GM10847 (cell line): ENCODE measurements around the gene ATP6V1G3.

ENCODE experiments used
- POLR2A ChIP-seq: IDR thresholded peaks from 2 replicates; pipeline ENCODE4 v1.6.1; 2011; ENCODE audit not compliant: insufficient read length; ENCODE audit errors: extremely low read depth

ATP6V1G3 gene, protein sequence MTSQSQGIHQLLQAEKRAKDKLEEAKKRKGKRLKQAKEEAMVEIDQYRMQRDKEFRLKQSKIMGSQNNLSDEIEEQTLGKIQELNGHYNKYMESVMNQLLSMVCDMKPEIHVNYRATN

DNA sequence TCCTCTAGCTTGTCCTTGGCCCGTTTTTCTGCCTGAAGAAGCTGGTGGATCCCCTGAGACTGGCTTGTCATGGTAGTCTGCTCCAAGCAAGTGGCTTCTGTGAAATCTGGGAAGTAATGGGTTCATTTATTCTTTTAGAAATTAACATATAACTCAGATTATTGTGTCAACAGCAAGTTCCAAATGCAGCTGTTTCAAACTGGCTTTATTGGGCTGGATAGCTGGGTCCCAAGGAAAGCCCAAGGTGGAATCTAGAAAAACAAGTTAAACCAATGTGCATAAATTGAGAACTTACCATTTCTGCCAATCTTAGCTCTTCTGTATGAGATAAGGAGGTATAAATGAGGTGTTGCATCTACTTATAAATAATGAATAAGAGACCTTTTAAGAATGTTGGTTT is at the start of gene ATP6V1G3:
TSS of gene ATP6V1G3 (minus strand) at position 101 of the 400 bp plus-strand sequence. CDS start at position 71, 30 bp downstream.
- TF ChIP-seq POLR2A: no peak

DNA sequence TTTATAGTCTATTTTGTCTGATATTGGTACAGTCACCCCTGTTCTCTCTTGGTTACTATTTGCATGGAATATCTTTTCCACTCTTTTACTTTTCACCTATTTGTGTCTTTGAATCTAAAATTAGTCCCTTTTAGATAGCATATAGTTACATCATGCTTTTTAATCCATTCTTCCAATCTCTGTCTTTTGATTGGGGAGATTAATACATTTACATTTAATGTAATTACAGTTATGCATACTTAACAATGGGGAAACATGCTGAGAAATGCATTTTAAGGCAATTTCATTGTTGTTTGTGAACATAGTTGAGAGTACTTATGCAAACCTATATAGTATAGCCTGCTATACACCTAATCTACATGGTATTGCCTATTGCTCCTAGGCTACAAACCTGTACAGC is 48.4 kb upstream of the ATP6V1G3 start:
- TF ChIP-seq POLR2A: no peak

DNA sequence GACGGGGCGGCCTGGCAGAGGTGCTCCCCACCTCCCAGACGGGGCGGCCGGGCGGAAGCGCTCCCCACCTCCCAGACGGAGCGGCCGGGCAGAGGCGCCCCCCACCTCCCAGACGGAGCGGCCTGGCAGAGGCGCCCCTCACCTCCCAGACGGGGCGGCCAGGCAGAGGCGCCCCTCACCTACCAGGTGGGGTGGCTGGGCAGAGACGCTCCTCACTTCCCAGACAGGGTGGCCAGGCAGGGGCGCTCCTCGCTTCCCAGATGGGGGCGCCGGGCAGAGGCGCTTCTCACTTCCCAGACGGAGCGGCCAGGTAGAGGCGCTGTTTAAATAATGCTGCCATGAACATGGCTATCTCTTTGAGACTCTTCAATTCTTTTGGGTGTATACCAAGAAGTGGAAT is 43.7 kb upstream of the ATP6V1G3 start:
- no peak for TF ChIP-seq POLR2A

DNA sequence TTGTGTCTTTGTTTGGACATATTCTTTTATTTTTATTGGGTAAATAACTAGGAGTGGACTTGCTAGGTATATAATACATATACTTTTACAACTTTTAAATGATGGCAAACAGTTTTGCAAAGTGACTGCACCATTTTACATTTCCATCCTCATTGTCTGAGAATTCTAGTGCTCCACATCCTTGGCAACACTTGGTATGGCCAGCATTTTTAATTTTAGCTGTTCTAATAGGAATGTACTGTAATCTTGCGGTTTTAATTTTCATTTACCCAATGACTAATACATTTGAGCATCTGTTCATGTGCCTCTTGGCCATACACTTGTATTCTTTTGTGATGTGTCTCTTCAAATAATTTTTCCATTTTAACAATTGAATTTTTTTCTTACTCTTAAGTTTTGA is 37.0 kb upstream of the ATP6V1G3 start:
- no peak for TF ChIP-seq POLR2A

DNA sequence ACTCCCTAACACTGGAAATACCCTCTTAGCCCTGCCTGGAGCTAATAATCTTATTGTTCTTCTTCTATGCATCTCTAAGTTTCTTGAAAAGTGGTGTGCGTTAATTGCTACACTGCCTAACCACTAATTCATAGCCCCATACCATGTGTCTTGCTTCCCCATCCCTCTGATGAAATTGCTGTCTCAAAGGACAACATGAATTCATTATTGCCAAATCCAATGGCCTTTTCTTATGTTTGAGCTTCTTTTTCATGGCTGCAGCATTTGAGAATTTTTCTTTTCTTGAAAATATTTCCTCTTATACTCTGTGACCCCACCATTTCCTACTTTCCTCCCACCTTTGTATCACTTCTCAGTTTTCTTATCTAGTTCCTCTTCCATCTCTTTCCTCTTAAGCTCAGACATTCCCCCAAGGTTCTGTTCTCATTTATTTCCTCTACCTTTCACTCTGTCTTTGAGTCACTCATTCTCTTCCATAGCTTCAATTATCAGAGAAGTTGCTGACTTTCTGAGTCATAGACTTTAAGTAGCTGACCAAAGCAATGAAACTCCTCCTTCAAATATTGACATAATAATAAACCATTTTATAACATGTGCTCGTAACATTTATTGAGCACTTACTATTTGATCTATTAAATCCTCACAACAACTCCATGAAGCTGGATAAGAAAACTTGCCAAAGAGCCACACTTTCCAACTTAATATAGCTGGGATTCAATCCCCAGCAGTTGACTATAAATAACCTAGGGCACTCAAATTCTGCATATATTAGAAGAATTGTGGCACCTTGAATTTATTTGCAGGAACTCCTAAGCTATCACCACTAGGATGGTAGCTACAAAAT is 35.5 kb upstream of the ATP6V1G3 start:
- TF ChIP-seq POLR2A: no peak

DNA sequence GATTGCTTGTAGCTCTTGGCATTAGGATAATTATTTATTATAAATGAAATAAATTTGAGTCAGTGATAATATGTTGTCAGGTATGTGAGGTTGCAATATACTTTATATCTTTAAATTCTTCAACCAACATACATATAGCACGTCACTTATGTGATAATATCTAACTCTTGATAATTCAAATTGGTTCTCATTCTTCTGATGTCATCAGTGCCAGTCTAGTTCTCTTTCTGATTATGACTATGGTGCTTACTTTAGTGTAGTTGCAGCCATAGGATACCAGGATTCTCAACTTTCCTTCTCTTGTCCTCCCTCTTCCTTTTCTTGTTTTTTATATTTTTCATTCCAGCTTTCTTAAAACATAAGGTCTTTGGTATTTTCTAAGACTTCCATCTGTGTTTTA is 34.8 kb upstream of the ATP6V1G3 start:
- no peak for TF ChIP-seq POLR2A

DNA sequence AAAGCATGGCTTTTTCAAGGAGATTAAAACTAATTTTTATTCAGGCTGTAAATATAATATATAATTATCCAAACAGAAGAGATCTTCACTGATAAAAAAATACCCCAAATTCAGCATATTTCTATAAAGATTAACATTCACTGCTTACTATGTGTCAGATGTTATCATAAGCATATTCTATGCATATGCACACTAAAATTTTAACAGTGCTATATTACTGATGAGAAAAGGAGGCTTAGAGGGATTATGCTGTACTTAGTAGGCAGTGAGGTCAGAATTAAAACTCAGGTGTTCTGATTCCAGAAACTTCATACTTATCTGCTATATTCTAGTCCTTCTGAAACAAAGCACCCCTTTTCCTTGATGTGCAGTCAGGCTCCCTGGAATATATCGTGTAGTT is 33.8 kb upstream of the ATP6V1G3 start:
- no peak for TF ChIP-seq POLR2A

DNA sequence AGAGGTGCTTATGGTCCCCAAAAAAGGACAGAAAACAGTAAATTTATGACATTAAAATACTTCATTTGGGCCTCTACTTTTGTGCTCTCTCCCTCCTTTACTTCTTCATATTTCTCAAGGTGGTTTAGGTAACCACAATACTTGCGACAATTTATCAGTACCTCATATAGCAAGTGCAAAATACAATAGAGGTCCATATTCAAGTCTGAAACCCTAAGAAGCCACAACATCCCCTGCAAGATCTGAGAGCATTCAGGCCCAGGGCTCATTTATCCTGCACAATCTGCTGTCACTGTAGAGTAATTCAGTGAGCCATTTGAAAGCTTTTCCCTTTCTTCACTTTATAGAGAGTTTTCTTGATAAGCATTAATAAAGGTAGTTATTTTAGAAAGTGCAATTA is 24.2 kb upstream of the ATP6V1G3 start:
- no peak for TF ChIP-seq POLR2A

DNA sequence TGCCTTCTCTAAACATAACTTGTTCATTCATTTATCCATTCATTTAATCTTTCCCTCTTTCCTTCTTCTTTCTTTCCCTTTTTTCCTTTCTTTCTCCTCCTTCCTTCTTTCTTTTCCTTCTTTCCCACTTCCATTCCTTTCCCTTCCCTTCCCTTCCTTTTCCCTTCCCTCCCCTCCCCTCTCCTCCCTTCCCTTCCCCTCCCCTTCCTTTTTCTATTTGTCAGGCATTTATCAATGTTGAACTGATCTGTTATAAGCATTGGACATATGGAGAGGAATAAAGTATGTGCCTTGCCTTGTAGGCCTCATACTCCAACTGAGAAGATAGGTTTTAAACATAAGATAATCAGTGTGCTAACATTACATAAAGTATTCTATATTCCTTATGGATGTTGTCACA is 23.7 kb upstream of the ATP6V1G3 start:
- no peak for TF ChIP-seq POLR2A

DNA sequence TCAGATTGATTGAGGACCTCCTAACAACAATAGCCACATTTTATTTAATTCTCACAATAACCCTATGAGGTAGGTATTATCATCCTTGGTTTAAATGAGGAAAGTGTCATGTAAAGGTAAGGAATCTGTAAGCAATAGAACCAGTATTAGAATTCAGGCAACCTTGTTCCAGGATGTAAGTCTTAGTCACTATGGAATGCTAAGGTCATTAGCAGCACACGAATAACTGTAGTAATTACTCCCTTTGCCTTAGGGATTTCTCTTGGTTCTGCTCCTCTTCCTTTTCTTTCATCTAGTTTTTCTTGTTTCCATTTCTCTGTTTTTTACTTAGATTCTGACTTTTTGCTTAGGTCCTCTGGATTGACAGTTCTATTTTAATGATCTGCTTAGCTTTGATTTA is 23.1 kb upstream of the ATP6V1G3 start:
- no peak for TF ChIP-seq POLR2A

DNA sequence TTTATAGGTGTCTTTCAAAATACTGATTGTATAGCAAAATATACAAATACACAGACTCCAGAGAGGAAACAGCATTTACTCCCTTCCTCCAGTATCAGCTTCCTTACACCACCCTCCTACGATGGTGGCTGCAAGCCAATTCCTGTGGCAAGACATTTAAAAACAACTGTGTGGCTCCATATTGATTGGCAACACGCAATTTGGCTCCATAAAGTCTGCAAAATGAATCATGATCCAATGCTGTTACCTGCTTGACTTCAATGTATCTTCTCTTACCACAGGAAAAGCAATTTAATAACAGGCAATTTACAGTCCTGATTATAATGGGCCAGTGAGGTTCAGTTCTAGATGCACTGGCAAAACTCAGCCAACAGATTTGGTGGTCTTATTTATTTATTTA is 19.7 kb upstream of the ATP6V1G3 start:
- TF ChIP-seq POLR2A: no peak

DNA sequence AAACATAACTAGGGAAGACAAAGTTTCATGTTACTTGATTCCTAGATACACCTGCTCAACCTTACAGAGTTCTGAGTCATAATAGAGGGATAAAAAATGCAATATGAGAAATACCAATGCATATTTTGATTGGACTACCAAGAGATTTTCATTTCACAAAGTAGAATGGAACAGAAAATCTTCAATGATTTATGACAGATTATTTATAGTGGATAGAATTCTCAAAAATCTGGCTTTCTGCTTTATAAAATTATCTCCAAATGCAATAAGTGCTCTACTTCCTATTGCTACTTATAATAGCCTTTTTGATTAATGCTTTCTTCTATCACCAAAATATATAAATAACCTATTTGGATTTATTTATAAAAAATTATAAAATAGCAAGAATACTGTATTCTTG is 18.9 kb upstream of the ATP6V1G3 start:
- no peak for TF ChIP-seq POLR2A

DNA sequence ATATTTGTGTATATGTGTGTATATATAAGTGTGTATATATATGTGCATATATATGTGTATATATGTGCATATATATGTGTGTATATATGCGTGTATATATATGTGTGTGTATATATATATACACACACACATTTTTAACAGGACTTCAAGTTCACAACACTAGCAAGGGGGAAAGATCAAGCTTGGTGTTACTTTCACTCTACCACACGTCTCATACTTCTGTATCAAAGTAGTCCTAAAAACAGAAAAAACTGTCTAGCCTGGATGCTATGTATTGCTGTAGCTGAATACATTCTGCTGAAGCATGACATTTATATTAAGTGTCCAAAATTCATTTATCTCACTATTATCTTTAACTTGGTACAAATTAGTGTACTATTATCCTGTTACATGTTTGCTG is 17.9 kb upstream of the ATP6V1G3 start:
- TF ChIP-seq POLR2A: no peak

DNA sequence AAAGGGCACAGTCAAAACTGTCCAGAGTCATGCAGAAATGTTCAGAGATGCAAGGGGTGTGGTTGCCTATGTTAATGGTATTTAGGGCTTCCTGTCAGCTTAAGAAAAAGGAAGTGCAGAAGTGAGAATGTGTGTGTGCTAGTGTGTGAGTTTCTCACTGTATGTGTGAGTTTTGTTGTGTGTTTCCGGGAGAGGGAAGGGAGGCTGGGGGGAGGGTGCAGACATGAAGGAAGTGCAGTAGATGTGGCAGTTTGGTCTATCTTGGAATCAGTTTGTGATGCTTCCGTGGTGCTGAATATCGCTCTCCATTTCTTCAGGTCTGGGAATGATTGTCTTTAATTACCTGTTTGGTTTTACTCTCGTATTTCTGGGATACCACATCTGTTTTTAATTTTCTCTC is 16.5 kb upstream of the ATP6V1G3 start:
- TF ChIP-seq POLR2A: no peak

DNA sequence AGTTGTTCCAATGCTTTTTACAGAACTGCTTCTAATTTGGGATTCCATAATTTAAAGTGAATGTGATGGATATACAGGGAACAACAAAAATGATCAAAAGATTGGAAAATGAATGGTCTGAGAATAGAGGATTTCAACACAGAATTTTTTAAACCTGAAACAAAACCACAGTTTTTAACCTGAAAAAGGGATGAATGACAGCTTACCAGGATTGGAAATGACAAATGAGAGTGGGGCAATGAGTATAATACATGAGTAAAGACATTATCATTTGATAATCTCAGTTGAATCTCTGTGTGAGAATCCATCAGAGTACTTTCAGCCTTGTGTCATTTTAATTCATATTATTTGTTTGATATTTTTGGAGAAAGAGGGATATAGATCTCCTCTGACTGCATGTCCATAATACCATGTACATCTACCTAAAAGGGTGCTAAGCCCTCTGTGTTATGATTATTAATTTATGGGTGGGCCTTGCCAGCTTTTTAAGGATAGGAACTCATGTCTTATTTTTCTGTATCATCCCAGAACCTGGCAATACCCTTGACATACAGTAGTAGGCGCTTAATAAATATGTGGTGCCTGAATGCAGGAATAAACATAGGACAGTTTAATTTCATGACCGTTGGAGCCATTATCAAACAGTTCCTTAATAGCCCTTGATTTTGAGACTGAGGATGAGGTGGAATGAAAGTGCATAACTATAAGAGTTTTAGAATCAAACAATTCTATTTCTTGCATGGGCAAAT is 12.4 kb upstream of the ATP6V1G3 start:
- no peak for TF ChIP-seq POLR2A

DNA sequence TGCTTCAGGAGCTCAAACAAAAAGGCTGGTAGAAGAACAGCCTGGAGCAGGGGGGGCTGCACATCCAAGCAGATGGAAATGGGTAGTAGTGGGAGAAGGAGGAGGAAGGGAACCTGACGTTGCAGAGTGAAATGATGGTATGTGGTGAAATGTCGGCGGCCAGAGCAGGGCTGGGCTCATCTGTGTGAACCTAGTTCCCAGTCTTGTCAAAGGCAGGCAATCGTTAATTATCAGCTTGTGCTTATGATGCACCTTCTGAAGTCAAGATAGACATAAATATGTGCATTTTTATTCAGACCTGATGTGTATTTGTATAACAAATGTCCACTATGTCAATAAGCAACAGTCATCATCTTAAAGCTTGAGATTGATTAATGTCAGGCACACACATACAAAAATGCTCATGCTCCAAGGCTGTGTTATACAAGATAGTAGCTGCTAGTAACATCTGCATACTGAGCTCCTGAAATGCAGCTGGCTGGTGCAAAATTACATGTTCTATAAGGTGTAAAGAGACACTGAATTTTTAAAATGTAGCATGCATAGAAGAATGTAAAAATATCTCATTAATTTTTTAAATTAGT is 10.6 kb upstream of the ATP6V1G3 start:
- TF ChIP-seq POLR2A: no peak
